Activated CD4-positive, alpha-beta T cell treated with anti-CD3 and anti-CD28 coated beads, Interleukin-2, amount 50 U/mL, for 24 hours (primary cell): ENCODE data around the gene WAS.
"Not testable (repeated sequence)": the region's sequence is repeated elsewhere in the genome, so short reads cannot be mapped to it uniquely, and the experiment has no call there.

ENCODE experiments used
- DNase-seq, 2 donors: peaks; one replicate each; pipeline ENCODE4 v3.0.0-alpha.2; 2020; ENCODE audit warnings: low read depth in 1 of 2, low spot score in 1 of 2

Gene WAS

GRCh38 chrX:48683411-48683982 is at the start of gene WAS:
Gene WAS (plus strand): TSS chrX:48683799. CDS start chrX:48683854, 55 bp downstream.
- peak; percentile 19 to 32 for DNase-seq

GRCh38 chrX:48636301-48636700 is 47.3 kb upstream of the WAS start:
- DNase-seq = no peak

GRCh38 chrX:48636776-48637175 is 46.8 kb upstream of the WAS start:
- DNase-seq = no peak

GRCh38 chrX:48645669-48646068 is 37.9 kb upstream of the WAS start:
- no peak for DNase-seq

- peak in 1 of 2 donors; percentile 0 for DNase-seq
These were observed 35.3 kb upstream of the WAS start for GRCh38 chrX:48648336-48648751.

GRCh38 chrX:48649102-48649501 is 34.5 kb upstream of the WAS start:
- no peak for DNase-seq

- not testable (repeated sequence) for DNase-seq
These were observed 31.5 kb upstream of the WAS start for GRCh38 chrX:48652055-48652579.

- not testable (repeated sequence) for DNase-seq
These were observed 28.9 kb upstream of the WAS start for GRCh38 chrX:48654746-48655145.

- not testable (repeated sequence) for DNase-seq
These were observed 23.9 kb upstream of the WAS start for GRCh38 chrX:48659686-48660085.

- DNase-seq = no peak
These were observed 20.4 kb upstream of the WAS start for GRCh38 chrX:48663241-48663640.

- no peak for DNase-seq
These were observed 19.4 kb upstream of the WAS start for GRCh38 chrX:48664156-48664555.

GRCh38 chrX:48665991-48666390 is 17.6 kb upstream of the WAS start:
- no peak for DNase-seq

GRCh38 chrX:48666649-48667048 is 16.9 kb upstream of the WAS start:
- no peak for DNase-seq

- DNase-seq = no peak
These were observed 16.1 kb upstream of the WAS start for GRCh38 chrX:48667509-48667908.

GRCh38 chrX:48668187-48668586 is 15.4 kb upstream of the WAS start:
- not testable (repeated sequence) for DNase-seq

- peak; percentile 68 to 84 for DNase-seq
These were observed 7.3 kb upstream of the WAS start for GRCh38 chrX:48676106-48676892.

GRCh38 chrX:48676893-48677270 is 6.7 kb upstream of the WAS start:
- no peak for DNase-seq

GRCh38 chrX:48677516-48677915 is 6.1 kb upstream of the WAS start:
- no peak for DNase-seq

GRCh38 chrX:48680467-48680866 is 3.1 kb upstream of the WAS start:
- DNase-seq = not testable (repeated sequence)

GRCh38 chrX:48680925-48681324 is 2.7 kb upstream of the WAS start:
- DNase-seq = not testable (repeated sequence)

GRCh38 chrX:48681539-48682183 is 1.9 kb upstream of the WAS start:
- DNase-seq = no peak

- not testable (repeated sequence) for DNase-seq
These were observed 804 bp upstream of the WAS start for GRCh38 chrX:48682795-48683194.
